ENCODE results near the gene POLR2L. TPM values are rescaled to one million over a fixed set of nuclear protein-coding genes. Genes with fewer than 3 reads are reported as not detected.

Gene POLR2L
- total RNA-seq, 1 donor from 2014 or later, result 127 TPM

DNA sequence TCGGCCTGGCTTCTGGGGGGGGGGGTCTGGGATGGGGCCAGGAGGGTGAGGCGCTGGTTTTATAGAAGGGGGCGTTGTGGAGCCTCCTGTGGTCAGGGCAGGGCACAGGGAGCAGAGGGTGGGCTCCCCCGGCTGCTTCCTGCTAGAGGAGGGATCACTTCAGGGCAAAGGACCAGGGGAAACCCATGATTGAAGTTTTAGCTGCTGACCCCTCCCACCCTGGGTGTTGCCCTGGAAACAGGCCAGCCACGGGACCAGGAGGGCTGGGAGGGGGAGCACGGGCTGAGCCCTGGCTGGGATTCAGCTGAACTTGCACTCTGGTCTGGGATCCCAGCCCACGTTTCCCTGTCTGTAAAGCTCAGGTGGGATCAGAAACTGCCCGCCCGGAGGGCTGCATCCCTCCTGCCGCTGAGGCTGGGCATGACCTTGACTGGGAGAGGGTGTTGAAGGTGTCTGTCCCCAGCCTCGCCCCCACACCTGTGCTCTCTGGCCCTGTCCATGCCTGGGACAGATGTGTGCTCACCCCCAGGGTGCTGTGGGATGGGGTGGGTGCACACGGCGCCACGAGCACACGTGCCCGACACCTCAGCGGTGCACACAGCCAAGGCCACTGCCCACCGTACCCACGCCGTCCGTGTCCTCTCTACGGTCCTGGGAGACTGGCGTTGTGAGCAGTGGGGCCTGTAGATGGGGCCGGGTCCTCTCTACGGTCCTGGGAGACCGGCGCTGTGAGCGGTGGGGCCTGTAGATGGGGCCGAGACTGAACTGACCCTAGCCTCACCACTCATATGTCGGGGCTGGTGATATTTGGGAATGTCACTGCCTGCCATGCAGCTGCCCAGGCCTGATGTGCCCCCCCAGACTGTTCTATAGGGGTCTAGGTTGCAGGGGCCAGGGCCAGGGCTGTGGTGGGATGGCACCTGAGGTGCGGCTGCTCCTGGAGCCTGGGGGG, 2.6 kb upstream of the POLR2L start:
- peaks cover 73% of the 10 kb centered on the region for H3K4me1 ChIP-seq
- TF ChIP-seq, protein P1, sequence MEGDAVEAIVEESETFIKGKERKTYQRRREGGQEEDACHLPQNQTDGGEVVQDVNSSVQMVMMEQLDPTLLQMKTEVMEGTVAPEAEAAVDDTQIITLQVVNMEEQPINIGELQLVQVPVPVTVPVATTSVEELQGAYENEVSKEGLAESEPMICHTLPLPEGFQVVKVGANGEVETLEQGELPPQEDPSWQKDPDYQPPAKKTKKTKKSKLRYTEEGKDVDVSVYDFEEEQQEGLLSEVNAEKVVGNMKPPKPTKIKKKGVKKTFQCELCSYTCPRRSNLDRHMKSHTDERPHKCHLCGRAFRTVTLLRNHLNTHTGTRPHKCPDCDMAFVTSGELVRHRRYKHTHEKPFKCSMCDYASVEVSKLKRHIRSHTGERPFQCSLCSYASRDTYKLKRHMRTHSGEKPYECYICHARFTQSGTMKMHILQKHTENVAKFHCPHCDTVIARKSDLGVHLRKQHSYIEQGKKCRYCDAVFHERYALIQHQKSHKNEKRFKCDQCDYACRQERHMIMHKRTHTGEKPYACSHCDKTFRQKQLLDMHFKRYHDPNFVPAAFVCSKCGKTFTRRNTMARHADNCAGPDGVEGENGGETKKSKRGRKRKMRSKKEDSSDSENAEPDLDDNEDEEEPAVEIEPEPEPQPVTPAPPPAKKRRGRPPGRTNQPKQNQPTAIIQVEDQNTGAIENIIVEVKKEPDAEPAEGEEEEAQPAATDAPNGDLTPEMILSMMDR (IDR thresholded peaks at IDR 0.05), result peak; percentile 15
- peak overlapping the region; percentile 94 for H3K27ac ChIP-seq
- no peaks in the 10 kb centered on the region for H3K27me3 ChIP-seq (ENCODE audit: low read depth)
- intact Hi-C loops (cut with DNase I), result no loop called here
- DNase-seq (peak; percentile 91), ATAC-seq (peak; percentile 67 to 76)
- no peaks in the 10 kb centered on the region for H3K9me3 ChIP-seq
- peak overlapping the region; percentile 99 for H3K4me3 ChIP-seq
- peaks cover 10% of the 10 kb centered on the region for H3K36me3 ChIP-seq

DNA sequence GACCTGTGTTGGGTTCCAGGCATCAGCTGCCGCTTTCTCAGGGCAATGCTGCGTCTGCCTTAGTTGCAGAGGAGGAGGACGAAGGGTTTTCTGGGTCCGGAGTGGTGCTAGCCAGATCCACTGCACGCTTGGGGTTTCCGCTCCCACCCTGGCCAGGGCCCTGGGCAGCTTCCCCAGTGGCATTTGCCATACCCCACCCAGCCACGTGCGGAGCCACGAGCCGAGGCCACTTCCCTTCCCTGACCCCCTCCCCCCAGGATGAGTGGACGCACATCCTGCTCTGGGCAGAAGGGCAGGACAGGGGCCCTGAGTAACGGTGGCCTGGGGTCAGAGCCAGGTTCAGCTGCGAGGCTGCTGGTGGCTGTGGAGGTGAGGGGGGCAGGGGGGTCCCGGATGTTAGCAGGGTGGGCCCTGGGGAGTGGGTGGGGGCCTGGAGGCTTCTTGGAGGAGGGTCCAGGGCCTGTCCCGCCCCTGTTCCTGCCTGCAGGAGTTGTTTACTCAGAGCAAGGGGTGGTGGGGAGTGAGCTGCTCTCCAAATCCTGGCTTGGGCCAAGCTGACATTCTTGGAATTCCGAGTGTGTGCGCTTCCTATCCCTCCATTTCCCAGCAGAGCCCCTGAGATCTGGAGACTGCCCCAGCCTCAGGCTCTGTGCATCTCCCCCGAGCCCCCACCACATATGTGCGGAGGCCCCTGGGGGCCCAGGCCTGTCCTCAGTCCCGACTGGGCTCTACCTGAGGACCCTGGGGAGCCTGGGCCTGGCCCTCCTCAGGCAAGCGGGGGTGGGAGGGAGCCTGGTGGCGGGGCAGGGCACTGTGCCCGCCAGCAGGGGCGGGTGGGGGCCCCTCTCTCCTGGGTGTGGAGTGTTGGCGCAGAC, 1.7 kb upstream of the POLR2L start:
- intact Hi-C loops (cut with DNase I), result no loop called here
- DNase-seq (peak; percentile 96), ATAC-seq (peak; percentile 73)
- Histone ChIP-seq H3K4me3 (peak overlapping the region; percentile 99), H3K27ac (peak overlapping the region; percentile 94), H3K36me3 (peaks cover 19% of the 10 kb centered on the region), H3K27me3 (ENCODE audit: low read depth) (no peaks in the 10 kb centered on the region), H3K9me3 (no peaks in the 10 kb centered on the region), H3K4me1 (peaks cover 78% of the 10 kb centered on the region)
- TF ChIP-seq, protein P1 (IDR thresholded peaks at IDR 0.05), result no peak

DNA sequence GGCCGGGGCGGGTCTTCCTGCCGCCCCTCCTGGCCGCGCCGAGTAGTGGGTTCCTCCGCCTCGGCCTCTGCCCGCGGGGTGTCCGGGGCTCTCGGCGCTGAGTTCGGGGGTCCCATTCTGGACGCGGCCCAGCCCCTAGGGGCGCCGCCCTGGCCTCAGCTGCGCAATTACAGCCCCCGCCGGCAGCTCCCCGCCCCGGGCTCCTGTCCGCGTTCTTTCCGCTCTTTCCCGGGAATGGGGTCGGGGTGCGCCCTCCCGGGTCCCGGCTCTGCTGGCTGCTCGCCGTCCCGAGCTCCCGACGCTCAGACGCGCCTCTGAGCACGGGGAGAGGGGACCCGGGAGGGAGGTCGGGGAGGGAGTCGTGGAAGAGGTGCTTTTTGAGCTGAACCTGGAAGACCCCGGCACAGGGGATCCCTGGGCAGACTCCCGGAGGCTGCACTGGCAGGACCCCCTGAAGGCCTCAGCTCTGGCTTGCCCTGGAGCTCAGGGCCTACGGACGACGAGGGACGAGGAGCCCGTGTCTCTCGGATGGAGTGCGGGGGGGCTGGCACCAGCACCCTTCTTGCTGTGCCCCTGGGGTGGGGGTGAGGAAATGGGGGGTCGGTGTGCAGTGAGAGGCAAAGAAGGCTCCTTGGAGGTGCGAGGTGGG, 881 bp upstream of the POLR2L start:
- TF ChIP-seq, protein P1 (IDR thresholded peaks at IDR 0.05), result no peak
- ATAC-seq, result no peak

DNA sequence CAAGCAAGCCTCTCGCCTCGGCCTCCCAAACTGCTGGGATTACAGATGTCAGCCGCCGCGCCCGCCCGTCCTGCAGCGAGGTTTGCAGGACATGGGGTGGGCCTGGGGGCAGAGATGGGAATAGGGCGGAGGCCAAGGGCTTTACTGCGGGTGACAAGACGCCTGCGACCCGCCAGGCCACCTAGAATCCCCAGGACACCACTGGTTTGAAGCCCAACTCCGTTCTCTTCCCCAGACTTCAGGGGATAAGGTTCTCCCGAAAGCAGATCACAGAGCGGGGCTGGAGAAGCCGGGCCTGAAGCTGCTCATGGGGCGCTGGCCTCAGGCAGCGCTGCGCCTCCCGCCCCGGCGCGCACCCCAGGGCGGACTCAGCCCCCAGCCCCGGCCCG, 354 bp downstream of the POLR2L start:
- Histone ChIP-seq H3K4me1 (peaks cover 77% of the 10 kb centered on the region), H3K36me3 (peaks cover 40% of the 10 kb centered on the region), H3K4me3 (peak overlapping the region; percentile 99), H3K27me3 (ENCODE audit: low read depth) (no peaks in the 10 kb centered on the region), H3K9me3 (no peaks in the 10 kb centered on the region), H3K27ac (peak overlapping the region; percentile 94)
- TF ChIP-seq, protein P1 (IDR thresholded peaks at IDR 0.05), result no peak
- intact Hi-C loops (cut with DNase I), result no loop called here
- no peak for DNase-seq
- ATAC-seq, result peak in 1 of 2 donors; percentile 3

More for the DNA sequence above, 881 bp upstream of the POLR2L start:
- no peak for DNase-seq
- Histone ChIP-seq H3K27me3 (ENCODE audit: low read depth) (no peaks in the 10 kb centered on the region), H3K4me3 (peak overlapping the region; percentile 99), H3K27ac (peak overlapping the region; percentile 94), H3K36me3 (peaks cover 27% of the 10 kb centered on the region), H3K4me1 (peaks cover 77% of the 10 kb centered on the region), H3K9me3 (no peaks in the 10 kb centered on the region)
- intact Hi-C loops (cut with DNase I), result no loop called here

Measured in lower lobe of right lung (tissue), 2 donors.